HL-60 (cell line): ENCODE results near the gene FKBP15.

Experiments
- DNase-seq, 2 experiments: peaks; one replicate each; pipeline ENCODE4 v3.0.0-alpha.2; 2010 to 2020; ENCODE audit warnings: low read depth in 1 of 2, low spot score in 1 of 2
- H3K27ac ChIP-seq: fragments of 250-450 bp; sonication (Bioruptor Pico); replicated peaks from 2 replicates; pipeline ENCODE4 v1.5.1; 2020; ENCODE audit warnings: mild to moderate bottlenecking, moderate library complexity
- H3K27me3 ChIP-seq: fragments of 250-450 bp; sonication (Bioruptor Pico); 2 replicates; pipeline ENCODE4 v1.5.1; 2021; ENCODE audit warnings: mild to moderate bottlenecking, moderate library complexity; ENCODE audit not compliant: insufficient read depth, poor library complexity, severe bottlenecking
- H3K4me3 ChIP-seq: replicated peaks from 2 replicates; pipeline ENCODE4 v1.5.1; 2011; ENCODE audit warnings: mild to moderate bottlenecking, control low read depth, low read length; ENCODE audit not compliant: insufficient read depth
- GABPA ChIP-seq: IDR thresholded peaks from 2 replicates; pipeline ENCODE4 v1.6.1; 2012; ENCODE audit warnings: low read depth
- POLR2AphosphoS5 ChIP-seq: IDR thresholded peaks from 2 replicates; pipeline ENCODE4 v1.6.1; 2012; ENCODE audit warnings: low read depth
- REST ChIP-seq: IDR thresholded peaks from 2 replicates; pipeline ENCODE4 v1.6.1; 2012; ENCODE audit warnings: low read depth; ENCODE audit not compliant: insufficient replicate concordance
- SPI1 ChIP-seq: IDR thresholded peaks from 2 replicates; pipeline ENCODE4 v1.6.1; 2012; ENCODE audit warnings: low read depth, mild to moderate bottlenecking, borderline replicate concordance
- TF ChIP-seq, protein P1 (sequence below): IDR thresholded peaks from one replicate; pipeline ENCODE4 v1.5.1; 2011; ENCODE audit warnings: low read length, control low read depth, inconsistent platforms; ENCODE audit not compliant: insufficient read depth

Gene FKBP15

DNA sequence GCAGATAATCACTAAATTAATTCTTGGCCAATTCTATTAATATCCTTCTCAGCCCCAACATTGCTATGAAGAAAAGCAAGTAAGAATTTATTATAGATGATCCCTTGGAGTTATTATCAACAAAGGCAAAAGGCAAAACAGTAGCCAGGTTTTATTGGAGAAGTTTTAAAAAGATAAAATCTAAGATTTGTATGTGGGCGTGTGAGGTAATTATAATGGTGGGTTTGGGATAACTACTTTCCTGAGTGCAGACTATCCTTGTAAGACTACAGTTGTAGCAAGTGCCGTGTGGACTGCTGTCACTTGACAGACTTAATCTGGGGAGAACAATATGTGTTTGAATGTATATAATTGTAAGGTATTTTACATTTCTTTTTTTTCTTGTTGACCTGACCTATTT lies 23.5 kb upstream of the FKBP15 start:
- TF ChIP-seq SPI1 = no peak
- TF ChIP-seq, protein P1, sequence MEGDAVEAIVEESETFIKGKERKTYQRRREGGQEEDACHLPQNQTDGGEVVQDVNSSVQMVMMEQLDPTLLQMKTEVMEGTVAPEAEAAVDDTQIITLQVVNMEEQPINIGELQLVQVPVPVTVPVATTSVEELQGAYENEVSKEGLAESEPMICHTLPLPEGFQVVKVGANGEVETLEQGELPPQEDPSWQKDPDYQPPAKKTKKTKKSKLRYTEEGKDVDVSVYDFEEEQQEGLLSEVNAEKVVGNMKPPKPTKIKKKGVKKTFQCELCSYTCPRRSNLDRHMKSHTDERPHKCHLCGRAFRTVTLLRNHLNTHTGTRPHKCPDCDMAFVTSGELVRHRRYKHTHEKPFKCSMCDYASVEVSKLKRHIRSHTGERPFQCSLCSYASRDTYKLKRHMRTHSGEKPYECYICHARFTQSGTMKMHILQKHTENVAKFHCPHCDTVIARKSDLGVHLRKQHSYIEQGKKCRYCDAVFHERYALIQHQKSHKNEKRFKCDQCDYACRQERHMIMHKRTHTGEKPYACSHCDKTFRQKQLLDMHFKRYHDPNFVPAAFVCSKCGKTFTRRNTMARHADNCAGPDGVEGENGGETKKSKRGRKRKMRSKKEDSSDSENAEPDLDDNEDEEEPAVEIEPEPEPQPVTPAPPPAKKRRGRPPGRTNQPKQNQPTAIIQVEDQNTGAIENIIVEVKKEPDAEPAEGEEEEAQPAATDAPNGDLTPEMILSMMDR = no peak
- no peak for TF ChIP-seq REST
- no peak for TF ChIP-seq POLR2AphosphoS5
- TF ChIP-seq GABPA = no peak

DNA sequence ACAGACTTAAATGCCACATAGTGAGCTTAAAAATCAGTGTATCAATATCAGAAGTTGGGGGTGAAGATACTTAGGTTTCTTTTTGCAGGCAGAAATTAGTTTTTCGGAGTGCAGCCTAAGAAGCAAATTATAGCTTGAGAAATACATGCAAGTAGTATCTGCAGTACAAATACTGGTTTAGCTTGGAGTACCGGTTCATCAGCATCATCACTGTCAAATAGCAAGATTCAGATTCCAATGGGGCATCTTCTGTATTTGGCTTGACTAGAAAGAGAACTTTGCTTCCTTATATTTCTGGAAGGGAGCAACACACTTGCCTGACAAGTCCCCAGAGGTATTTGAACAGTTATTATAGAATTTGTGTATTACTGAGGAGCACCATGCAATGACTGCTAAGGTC lies 20.1 kb upstream of the FKBP15 start:
- no peak for TF ChIP-seq GABPA
- no peak for TF ChIP-seq REST
- no peak for TF ChIP-seq POLR2AphosphoS5
- TF ChIP-seq, protein P1 = no peak
- TF ChIP-seq SPI1 = no peak
- Histone ChIP-seq H3K27ac (no peak overlapping the region), H3K27me3 (no peaks in the 10 kb centered on the region), H3K4me3 (no peak overlapping the region)
- DNase-seq = no peak

More for the DNA sequence above, 23.5 kb upstream of the FKBP15 start:
- no peak for DNase-seq
- Histone ChIP-seq H3K27ac (no peak overlapping the region), H3K27me3 (no peaks in the 10 kb centered on the region), H3K4me3 (no peak overlapping the region)

DNA sequence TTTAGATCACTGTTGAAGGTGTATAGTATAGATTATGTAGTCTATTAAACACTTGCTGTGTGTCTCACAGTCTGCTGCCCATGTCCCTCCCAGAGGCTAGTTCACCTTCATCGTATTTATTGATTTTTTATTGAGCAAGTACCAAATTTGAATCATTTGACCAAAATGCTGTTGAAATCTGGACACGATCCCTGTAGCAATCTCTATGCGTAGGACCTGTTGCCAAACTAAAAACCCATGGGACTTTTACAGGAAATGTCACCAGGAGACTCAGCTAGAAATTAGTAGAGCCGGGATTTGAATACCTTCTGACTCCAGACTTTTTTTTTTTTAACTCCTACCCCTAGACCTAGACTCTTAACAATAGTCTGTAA lies 17.8 kb upstream of the FKBP15 start:
- no peak for DNase-seq
- Histone ChIP-seq H3K4me3 (no peak overlapping the region), H3K27me3 (no peaks in the 10 kb centered on the region), H3K27ac (no peak overlapping the region)
- no peak for TF ChIP-seq GABPA
- no peak for TF ChIP-seq REST
- no peak for TF ChIP-seq POLR2AphosphoS5
- no peak for TF ChIP-seq SPI1
- TF ChIP-seq, protein P1 = no peak
